HG02798 (cell line): ENCODE measurements around the gene TPCN2.

Source experiments
- ATAC-seq: cut with Tn5 transposase; IDR thresholded peaks from one replicate; pipeline ENCODE4 v1.9.1; 2021; ENCODE audit warnings: mild to moderate bottlenecking; ENCODE audit not compliant: unreplicated experiment, poor library complexity

TPCN2 gene

DNA sequence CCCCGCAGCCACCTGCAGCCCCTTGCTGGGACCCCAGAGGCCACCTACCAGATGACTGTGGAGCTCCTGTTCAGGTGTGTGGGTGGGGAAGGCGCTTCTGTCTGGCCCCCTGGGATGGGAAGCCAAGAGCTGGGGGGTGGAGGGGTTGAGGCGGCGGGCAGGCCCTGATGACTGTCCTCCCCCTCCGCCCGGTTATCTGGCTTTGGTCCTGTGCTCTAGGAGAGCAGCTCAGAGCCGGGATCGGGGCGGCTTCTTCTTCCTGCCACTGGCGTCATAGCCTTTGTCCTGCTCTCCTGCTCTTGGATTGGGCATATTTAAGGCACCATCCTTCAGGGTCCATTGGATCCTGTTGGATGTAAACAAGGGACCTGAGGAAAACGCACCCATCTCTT, 38.4 kb downstream of the TPCN2 start:
- ATAC-seq: no peak

GRCh38 chr11:69087811-69088210, 39.1 kb downstream of the TPCN2 start:
- no peak for ATAC-seq

DNA sequence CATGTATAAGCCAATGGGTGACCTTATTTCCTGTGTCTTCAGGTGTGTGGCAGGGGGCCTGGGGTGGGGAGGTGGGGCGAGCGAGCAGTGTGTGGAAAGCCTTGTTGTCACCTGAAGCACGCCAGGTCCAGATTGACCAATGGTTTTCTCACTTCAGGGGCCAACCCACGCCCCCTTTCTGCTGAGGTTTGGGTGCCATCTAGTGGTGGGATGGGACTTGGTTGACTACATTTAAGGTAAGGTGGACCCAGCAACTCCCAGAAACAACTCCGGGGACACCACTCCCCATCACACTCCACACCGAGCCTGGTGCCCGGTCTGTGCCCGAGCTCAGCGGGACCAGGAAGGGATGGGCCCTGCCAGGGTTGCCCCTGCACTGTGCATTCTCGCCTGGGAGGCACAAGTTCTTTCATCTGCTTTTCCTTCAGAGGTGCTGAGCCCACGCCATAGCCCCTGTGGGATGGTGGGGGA, 40.0 kb downstream of the TPCN2 start:
- peak; percentile 53 for ATAC-seq

DNA sequence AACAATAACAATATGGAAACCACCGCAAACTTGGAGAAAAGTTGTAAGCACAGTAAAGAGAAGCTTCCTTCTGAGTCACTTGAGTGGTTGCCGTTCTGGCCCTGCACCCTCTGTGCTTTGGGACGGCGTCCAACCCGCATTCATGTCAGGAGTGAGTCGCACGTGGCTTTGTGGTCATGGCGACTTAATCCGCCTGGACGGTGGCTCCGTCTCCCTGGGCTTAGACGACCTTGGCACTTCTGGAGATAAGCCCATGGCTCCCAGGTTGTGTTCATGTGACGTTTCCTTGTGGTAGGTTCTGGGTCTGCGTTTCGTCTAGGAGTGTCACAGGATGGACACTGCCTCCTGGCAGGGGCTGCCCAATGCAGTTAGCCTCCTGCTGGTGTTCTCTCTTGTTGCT, 40.5 kb downstream of the TPCN2 start:
- ATAC-seq: no peak

- ATAC-seq: no peak
Observed at GRCh38 chr11:69091638-69092165, 43.0 kb downstream of the TPCN2 start.

GRCh38 chr11:69092263-69092662, 43.5 kb downstream of the TPCN2 start:
- ATAC-seq: no peak

GRCh38 chr11:69093106-69093505, 44.4 kb downstream of the TPCN2 start:
- no peak for ATAC-seq

GRCh38 chr11:69094111-69094914, 45.6 kb downstream of the TPCN2 start:
- no peak for ATAC-seq

DNA sequence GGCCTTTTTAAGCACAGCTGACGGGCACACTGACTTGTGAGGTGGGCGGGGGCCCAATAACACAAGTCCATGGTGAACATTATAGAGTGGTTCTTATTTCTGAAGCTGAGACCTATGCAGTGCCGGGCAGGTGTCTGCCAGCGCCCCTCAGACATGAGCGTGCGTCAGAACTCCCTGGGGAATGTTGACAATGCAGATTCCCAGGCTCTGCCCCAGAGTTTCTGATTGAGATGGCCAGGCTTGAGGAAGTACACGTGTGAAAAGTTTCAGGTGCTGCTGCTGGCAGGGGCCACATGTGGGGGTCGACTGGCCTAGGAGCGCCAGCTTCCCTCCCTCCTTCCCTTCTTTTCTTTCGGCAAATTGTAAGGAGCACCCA, 46.2 kb downstream of the TPCN2 start:
- no peak for ATAC-seq

GRCh38 chr11:69095300-69095699, 46.6 kb downstream of the TPCN2 start:
- ATAC-seq: no peak

DNA sequence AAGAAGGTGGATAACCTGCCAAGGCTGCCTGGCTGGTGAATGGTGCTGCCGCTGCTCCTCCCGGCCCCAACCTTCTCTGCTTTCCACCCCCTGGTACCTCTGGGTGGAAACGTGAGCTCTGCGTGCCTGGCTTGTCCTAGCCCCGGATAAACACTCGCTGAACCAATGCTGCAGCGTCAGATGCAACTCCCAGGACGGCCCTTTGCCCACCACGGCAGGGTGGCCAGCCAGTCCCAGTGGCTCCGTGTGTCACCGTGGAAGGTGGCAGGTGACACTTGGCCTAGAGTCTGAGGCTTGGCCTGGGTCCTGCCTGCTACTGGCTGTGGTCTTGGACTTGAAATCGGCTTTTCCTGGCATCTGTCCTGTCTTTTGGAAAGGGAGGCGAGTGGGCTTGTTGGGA, 47.7 kb downstream of the TPCN2 start:
- no peak for ATAC-seq

- ATAC-seq: no peak
Observed at GRCh38 chr11:69097263-69097662, 48.5 kb downstream of the TPCN2 start.

DNA sequence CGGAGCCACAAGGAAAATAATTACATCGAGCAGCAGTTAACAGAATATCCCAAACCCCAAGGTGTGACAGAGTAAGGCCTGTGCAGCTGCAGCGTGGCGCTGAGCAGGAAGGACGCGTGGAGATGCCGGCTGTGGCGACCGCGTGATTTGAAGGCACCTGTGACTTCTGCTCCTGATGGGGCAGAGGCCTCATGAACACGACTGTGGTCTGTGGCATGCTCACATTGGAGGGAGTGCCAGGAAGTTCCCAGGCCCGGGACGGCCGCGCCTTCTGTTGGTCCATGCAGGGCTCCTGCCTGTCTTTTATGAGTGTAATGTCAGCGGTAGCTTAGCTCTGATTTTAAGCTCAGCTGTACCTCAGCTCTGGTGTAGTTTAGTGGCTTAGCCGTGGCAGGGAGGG, 50.4 kb downstream of the TPCN2 start:
- no peak for ATAC-seq

- ATAC-seq: no peak
Observed at GRCh38 chr11:69100454-69101114, 51.9 kb downstream of the TPCN2 start.

DNA sequence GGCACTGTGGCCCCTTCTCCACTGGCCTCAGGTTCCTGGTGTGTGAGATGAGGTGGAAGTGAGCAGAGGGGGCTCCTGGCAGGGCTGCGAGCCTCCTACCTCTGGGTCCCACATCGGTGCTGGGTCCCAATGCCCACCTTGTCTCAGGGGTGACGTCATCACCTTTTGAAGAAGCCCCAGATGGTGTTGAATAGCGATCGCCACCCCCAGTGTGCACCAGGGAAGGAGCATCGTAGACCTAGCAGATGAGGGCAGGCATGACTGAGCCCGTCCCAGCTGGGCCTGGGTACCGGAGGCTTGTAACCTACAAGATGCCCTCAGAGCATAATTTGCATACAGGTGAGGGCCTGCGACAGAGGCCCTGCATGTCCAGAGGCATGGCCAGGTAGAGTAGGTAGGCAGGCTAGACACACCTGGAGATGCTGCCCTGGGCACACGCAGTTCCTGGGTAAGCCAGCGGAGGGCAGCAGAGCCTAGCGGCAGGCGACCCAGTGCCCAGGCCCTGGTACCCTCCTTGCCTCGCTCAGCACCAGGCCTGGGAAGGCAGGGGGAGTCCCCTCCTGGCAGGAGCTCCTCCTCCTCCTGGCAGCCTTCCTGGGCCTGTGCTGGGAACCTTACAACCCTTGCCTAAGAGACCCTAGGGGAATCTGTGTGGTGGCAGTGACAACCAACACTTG, 52.5 kb downstream of the TPCN2 start:
- ATAC-seq: peak; percentile 75

DNA sequence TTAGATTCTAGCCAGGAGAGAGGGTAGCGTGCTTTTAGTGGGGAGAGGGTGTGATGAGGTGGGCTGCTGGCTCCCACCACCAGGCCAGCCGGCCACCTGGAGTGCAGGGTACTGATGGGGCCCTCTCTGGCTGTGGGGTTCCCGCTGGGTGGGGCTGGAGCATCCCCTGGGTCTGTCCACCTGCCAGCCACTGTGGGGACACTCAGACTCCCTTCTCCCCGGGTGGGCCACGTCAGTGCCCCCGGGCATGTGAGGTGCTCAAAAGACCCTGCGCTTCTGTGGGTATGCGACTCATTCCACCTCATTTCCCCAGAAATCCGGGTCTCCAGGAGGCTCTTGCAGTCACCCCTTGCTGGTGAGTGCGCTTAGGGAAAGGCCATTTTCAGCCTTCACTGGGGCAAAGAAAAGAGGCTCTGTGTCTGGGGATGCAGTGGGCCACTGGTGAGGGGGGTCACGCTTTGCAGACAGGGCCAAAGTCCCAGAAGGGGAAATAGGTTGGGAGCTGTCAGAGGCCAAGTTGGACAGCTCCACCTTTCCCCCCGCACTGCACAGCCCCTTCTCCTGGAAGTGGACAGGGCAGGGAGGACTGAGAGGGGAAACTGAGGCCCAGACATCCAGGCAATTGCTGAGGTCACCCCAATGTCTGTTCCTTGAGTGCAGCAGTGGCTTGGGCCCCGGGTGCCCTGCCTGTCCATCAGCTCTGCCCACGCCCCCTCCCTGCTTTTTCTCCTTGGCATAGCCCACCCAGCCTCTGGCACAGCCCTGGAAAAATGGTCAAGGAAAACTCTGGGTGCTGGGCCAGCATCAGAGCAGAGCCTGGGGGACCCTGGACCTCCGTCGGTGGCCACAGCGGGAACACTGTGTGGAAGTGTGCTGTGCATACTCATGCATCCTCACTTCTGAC, 53.3 kb downstream of the TPCN2 start:
- ATAC-seq: no peak

- ATAC-seq: no peak
Observed at GRCh38 chr11:69102732-69103615, 54.2 kb downstream of the TPCN2 start.

DNA sequence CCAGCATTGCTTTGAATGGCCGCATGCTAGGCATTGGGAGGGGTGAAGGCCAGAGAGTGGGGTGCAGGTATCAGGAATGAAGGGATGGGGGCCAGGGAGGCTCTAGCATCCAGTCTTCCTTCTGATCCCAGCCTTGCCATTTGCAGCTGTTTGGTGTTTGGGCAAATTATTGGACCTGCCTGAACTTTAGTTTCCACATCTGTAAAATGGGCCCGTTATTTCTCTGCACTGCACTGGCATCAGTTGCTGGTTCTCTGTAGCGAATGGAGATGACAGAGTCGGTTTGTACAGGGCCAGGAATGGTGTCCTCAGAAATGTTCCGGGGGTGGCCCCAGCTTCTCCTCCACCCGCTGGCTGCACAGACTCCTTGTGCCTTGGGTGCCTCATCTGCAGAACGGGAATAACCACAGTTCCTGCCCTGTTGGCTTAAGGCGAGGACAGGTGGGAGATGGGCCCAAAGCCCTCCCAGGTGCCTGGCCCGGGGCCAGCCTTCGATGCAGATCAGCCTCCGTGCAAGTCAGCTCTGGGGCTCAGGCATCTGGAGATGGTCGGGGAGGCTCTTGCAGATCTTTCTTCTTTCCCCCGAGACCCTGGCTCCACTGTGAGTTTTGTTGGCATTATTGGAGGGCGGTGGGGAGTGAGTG, 55.6 kb downstream of the TPCN2 start:
- no peak for ATAC-seq
